ENCODE data around the gene PROM1.

Gene PROM1

DNA sequence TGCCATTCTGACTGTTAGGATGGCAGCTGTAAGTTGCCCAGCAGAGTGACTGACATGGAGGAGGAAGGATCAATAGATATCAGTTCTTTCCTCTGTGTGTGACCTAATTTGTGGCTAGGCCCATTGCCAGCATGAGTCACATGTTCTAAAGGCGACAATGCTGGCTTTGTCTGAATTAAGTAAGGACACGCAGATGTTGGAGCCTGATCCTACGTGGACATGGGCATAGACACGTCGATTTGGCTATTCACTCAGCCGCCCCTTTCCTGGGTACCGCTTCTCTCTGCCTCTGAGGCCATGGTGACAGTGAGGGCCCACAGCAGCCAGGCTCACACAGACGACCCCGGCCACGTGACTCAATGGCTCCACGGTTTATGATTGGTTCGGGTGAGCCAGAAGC, 16.3 kb downstream of the PROM1 start:
- no peak overlapping the region for H3K4me3 Mint-ChIP-seq

DNA sequence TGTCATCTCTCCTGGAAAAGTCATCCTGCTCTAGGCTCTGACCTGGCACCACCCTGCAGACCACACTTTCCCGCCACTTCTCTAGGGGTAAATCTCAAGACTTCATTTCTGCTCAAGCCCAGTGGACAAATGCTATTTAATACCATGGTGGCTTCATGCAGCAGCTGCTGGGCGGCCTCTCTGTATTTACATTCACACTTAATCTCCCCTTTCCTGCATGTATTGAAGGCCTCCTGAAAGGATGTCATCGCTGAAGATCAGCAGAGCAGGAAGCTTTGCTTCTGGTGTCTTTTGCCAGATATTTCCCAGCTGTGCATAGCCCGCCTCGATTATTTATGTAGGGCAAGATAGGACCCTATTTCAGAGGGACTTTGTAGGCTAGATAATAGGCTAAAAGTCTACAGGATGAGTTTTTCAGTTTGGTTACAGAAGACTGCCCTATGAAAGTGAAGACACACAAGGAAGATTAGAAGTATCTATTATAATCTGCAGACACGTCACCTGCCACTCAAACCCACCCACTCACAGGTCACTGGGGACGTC, 17.2 kb downstream of the PROM1 start:
- Mint-ChIP-seq H3K36me3 (ENCODE audit: low read depth) (peaks cover 54% of the 10 kb centered on the region), H3K4me3 (no peak overlapping the region), H3K9me3 (peaks cover 22% of the 10 kb centered on the region), H3K27ac (no peak overlapping the region), H3K27me3 (ENCODE audit: low read depth, poor library complexity) (no peaks in the 10 kb centered on the region), H3K4me1 (no peaks in the 10 kb centered on the region)
- DNase-seq = no peak
- TF ChIP-seq, protein P1, sequence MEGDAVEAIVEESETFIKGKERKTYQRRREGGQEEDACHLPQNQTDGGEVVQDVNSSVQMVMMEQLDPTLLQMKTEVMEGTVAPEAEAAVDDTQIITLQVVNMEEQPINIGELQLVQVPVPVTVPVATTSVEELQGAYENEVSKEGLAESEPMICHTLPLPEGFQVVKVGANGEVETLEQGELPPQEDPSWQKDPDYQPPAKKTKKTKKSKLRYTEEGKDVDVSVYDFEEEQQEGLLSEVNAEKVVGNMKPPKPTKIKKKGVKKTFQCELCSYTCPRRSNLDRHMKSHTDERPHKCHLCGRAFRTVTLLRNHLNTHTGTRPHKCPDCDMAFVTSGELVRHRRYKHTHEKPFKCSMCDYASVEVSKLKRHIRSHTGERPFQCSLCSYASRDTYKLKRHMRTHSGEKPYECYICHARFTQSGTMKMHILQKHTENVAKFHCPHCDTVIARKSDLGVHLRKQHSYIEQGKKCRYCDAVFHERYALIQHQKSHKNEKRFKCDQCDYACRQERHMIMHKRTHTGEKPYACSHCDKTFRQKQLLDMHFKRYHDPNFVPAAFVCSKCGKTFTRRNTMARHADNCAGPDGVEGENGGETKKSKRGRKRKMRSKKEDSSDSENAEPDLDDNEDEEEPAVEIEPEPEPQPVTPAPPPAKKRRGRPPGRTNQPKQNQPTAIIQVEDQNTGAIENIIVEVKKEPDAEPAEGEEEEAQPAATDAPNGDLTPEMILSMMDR (IDR thresholded peaks at IDR 0.05) = no peak

More for the DNA sequence above, 16.3 kb downstream of the PROM1 start:
- no peaks in the 10 kb centered on the region for H3K27me3 Mint-ChIP-seq (ENCODE audit: low read depth, poor library complexity)
- H3K36me3 Mint-ChIP-seq (ENCODE audit: low read depth) = peaks cover 51% of the 10 kb centered on the region
- H3K9me3 Mint-ChIP-seq = peaks cover 22% of the 10 kb centered on the region
- no peaks in the 10 kb centered on the region for H3K4me1 Mint-ChIP-seq
- no peak for DNase-seq
- TF ChIP-seq, protein P1 (IDR thresholded peaks at IDR 0.05) = no peak
- no peak overlapping the region for H3K27ac Mint-ChIP-seq

DNA sequence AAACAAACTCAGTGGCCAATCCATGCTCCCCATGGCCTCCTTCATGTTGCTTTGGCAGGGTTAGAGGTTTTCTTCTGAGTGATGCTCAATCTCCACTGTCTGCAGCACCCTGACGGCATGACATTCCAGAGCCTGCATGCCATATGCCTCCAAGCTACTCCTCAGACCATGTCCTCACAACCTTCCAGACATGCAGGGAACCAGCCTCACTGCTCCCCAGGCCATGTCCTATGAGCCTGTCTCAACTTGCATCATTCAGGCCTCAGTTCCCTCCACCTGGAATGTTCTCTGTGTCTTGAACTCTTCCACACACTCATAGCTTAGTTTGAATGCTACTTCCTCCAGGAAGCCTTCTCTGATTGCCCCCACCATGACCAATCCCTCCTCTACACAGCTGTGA, 18.8 kb downstream of the PROM1 start:
- no peaks in the 10 kb centered on the region for H3K27me3 Mint-ChIP-seq (ENCODE audit: low read depth, poor library complexity)
- no peaks in the 10 kb centered on the region for H3K4me1 Mint-ChIP-seq
- no peak overlapping the region for H3K27ac Mint-ChIP-seq
- peaks cover 48% of the 10 kb centered on the region for H3K36me3 Mint-ChIP-seq (ENCODE audit: low read depth)
- H3K4me3 Mint-ChIP-seq = no peak overlapping the region
- DNase-seq = no peak
- H3K9me3 Mint-ChIP-seq = peaks cover 22% of the 10 kb centered on the region
- TF ChIP-seq, protein P1 (IDR thresholded peaks at IDR 0.05) = no peak

DNA sequence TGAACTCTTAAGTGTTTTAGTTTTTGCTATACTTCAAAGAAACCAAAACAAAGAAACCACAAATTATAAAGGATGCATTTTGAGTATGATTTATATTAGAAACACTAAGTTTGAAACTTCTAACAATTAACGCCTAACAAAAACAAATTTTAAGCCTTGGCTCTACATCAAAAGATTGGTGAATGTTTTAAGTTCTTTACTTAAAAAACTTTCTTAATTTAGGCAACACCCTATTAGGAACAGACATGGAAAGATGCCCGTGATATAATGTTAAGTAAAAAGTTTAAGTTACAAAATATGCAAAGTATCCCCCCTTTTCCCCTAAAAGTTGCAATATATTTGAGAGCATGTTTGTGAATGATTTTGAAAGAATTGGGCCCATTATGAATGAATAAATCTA, 21.2 kb downstream of the PROM1 start:
- Mint-ChIP-seq H3K4me3 (no peak overlapping the region), H3K27ac (no peak overlapping the region), H3K36me3 (ENCODE audit: low read depth) (peaks cover 44% of the 10 kb centered on the region), H3K9me3 (peaks cover 22% of the 10 kb centered on the region), H3K4me1 (peaks cover 8% of the 10 kb centered on the region), H3K27me3 (ENCODE audit: low read depth, poor library complexity) (no peaks in the 10 kb centered on the region)
- TF ChIP-seq, protein P1 (IDR thresholded peaks at IDR 0.05) = no peak
- no peak for DNase-seq

DNA sequence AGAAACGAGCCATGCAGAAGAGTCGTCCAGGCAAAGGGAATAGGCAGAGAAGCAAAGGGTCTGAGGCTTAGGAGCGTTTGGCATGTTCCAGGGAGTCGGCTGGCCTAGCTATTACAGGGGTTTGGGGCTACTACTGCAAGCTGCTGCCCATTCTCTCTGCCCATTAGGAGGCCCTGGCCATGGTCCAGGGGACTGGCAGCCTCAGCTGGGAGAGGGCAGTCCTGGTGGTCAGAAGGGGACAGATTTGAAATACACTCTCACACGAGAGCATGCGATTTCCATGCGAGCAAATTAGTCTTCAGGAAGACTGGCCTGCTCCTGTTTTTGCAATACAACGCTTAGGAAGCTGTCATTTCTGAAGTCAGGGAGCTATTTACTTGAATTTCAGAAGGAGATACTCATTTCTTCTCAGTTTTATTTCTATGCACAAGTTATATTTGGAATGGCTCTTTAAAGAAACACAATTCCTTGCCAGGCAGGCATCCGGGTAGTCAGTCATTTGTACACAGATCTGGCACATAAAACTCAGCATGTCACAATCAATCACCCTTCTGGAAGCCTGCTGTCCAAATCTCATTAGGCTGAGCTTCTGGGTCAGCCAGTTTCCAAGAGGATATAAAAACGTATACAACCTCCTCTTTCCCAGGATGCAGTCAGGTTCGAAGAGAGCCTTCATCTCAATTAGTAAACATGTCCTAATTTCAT, 27.0 kb downstream of the PROM1 start:
- peak; percentile 19 for DNase-seq
- Mint-ChIP-seq H3K27me3 (ENCODE audit: low read depth, poor library complexity) (no peaks in the 10 kb centered on the region), H3K36me3 (ENCODE audit: low read depth) (peaks cover 14% of the 10 kb centered on the region), H3K4me1 (peaks cover 48% of the 10 kb centered on the region), H3K4me3 (no peak overlapping the region), H3K27ac (peak overlapping the region; percentile 86), H3K9me3 (no peaks in the 10 kb centered on the region)
- TF ChIP-seq, protein P1 (IDR thresholded peaks at IDR 0.05) = no peak

DNA sequence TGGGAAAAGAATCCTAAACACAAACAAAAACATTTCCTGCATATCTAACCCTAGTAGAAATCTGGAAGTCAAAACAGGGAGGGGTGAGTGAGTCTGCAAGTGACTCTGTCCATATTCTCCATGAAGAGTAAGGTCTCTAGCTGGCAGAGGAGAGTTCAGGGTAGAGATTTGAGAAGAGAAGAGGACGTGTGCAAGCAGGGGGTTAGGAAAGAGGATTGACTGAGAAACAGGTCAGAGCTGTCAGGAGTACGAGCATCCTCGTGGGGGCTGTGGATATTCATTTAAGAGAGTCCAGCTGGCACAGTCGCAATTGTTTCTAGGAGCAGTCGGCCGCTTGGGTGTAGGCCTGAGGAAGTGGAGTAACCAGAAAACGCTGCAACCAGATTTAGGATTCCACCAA, 27.9 kb downstream of the PROM1 start:
- DNase-seq = no peak
- H3K27ac Mint-ChIP-seq = peak overlapping the region; percentile 5
- no peaks in the 10 kb centered on the region for H3K9me3 Mint-ChIP-seq
- peaks cover 7% of the 10 kb centered on the region for H3K36me3 Mint-ChIP-seq (ENCODE audit: low read depth)
- H3K4me1 Mint-ChIP-seq = peaks cover 48% of the 10 kb centered on the region
- TF ChIP-seq, protein P1 (IDR thresholded peaks at IDR 0.05) = no peak
- no peaks in the 10 kb centered on the region for H3K27me3 Mint-ChIP-seq (ENCODE audit: low read depth, poor library complexity)
- H3K4me3 Mint-ChIP-seq = peak overlapping the region; percentile 4
